ENCODE data around the gene THEM5. TPM values are rescaled to one million over a fixed set of nuclear protein-coding genes. Genes with fewer than 3 reads are reported as not detected.

THEM5 gene, protein sequence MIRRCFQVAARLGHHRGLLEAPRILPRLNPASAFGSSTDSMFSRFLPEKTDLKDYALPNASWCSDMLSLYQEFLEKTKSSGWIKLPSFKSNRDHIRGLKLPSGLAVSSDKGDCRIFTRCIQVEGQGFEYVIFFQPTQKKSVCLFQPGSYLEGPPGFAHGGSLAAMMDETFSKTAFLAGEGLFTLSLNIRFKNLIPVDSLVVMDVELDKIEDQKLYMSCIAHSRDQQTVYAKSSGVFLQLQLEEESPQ
- total RNA-seq = not detected

DNA sequence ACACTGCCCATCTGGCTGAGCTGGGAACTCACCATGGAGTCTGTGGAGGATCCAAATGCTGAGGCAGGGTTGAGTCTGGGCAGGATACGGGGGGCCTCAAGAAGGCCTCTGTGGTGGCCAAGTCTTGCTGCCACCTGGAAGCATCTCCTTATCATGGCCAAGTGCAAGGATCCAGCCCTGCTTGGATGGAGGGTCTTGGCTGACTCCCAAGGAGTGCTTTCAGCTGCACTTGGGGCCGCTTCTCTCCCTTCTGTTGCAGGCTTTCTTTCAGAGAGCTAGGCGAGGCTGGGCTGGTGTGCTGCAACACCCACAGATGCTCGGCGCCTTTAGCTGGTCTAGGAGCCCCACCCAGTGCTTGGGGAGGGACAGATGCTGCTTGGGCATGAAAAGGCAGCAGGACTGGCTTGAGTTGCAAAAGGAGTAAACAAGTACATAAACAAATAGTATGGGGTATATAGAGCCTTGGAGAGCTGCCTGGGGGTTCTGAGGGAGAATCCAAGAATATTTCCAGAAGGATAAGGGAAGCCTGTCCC, at the start of gene THEM5:
Gene THEM5, minus strand, starts transcription at position 302 of the 533 bp plus-strand sequence. Its CDS starts 147 bp downstream, at position 155.

DNA sequence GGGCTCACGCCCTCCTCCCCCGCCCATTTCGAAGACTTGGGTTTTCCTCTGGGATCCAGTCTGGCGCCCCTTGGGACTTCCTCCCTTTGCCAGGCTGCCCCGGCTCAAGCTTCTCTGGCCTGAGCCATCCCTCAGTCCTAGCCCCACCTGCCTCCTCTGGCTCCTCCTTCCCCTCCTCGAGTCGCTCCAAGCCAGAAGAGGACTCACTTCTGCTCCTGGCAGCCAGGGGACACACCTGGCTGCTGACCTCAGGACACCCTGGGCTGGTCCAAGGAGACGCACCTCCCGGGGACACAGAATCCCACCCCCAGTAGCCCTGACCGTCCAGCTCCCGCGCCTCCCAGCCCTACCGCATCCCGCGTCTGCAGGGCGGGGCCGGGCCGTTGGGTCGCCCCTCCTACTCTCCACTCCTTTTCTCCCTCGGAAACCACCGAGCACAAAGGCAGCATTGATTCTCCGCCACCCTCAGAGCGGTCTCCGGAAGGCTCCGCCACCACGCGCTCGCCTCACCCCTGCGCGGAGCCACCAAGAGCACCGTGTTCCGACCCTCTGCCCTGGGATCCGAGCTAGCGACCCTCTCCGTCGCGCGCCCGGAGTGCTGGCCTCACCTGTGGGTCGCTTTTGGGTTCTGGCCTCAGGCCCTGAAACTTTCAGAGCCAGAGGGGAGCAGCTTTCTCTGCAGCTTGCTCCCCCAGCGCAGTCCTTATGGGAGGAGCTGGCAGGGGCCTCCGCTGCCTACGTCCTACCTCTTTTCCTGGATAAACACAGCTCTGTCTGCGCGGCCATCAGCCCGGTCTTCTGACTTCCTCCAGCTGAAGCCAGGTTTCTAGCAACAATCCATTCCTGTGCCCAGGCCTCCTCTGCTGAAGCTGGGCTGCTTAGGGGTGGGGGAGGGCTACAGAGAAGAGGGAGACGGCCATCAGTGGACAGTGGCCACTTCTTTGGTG, 13.8 kb downstream of the THEM5 start, which contains the start of gene C2CD4D:
Gene C2CD4D, minus strand, starts transcription at position 364 of the 947 bp plus-strand sequence. CDS start 831 bp downstream, outside the sequence.

DNA sequence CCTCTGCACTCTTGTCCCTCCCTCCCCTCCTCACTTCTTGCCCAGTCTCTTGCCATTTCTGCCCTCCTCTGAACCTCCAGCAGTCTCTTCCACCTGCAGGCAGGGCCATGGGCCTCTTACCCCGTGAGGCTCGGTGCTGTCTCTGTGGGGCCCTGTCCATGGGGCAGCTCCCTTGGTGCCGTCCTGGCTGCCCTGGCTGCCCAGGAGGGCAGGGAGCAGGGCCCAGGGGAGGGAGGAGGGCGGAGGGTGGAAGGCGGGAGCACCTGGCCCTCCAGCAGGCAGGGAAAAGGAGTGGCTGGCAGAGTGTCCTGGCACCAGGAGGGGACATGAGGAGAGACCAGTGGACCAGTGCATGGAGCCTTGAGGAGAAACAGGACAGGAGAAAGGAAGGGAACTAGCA, 21.9 kb downstream of the THEM5 start, which contains the start of gene RORC:
Gene RORC, minus strand, starts transcription at position 198 of the 400 bp plus-strand sequence. Its CDS starts 38 bp downstream, at position 160.

DNA sequence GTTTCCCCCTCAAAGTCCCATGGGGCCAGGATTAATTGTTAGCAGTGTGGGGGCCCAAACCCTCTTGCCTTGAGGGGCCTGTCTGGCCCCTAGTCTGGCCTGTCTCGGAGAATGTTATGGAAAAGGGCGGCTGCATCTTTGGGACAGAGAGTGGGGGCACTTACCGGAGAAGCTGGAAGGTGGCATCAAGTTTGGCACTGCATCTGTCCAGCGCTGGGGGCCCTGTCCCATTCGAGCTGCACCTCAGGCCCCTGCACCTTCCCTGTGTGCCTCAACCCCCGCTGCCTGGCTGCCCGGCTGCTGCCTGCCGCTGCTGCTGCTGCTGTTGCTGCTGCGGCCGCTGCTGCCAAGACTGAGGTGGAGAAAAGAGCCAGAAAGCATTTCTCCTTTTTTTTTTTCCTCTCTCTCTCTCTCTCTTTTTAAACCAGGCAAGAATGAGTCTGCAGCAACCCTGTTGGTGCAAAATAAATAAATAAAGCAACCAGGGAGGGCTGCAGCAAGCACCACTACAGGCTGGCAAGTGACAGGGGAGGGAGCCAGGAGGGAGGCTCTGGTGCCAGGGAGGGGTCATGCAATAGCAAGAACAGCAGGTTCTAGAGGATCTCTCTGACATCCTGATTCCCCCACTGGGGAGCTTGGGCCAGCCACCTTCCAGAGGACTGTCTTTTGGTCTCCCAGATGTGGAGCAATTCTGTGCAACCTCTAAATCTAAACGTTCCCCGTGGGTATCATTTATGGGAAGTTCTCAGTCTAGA, 48.3 kb downstream of the THEM5 start, which contains the start of gene LINGO4:
Gene LINGO4, minus strand, starts transcription at position 354 of the 755 bp plus-strand sequence. CDS start 2,715 bp downstream, outside the sequence.

Small RNAs within 50 kb of the gene (small RNA-seq; reads per million reads assigned to genes)
- gene RF00019 = 0 reads per million in 2 donors

Other genes with a start within 250 kb of the THEM5 start
- 10 to 100 TPM; 44.0 to 58.6 TPM for gene SNX27, start 241.7 kb downstream of the THEM5 start, total RNA-seq
- gene CELF3, start 136.9 kb downstream of the THEM5 start, total RNA-seq = not detected
- not detected for gene RIIAD1, start 132.2 kb downstream of the THEM5 start, total RNA-seq
- gene MRPL9, start 90.2 kb downstream of the THEM5 start, total RNA-seq = 100 to 1,000 TPM in 1 of 2 donors, 10 to 100 TPM in 1; 58.2 to 119 TPM
- 1 to 10 TPM; 1.7 to 2.7 TPM for gene TDRKH, start 63.2 kb downstream of the THEM5 start, total RNA-seq
- gene LINGO4, start 48.3 kb downstream of the THEM5 start, total RNA-seq = not detected
- gene RORC, start 21.9 kb downstream of the THEM5 start, total RNA-seq = not detected
- under 1 TPM; 0.33 to 0.69 TPM for gene C2CD4D, start 13.9 kb downstream of the THEM5 start, total RNA-seq
- 10 to 100 TPM; 12.0 to 20.3 TPM for gene THEM4, start 55.8 kb upstream of the THEM5 start, total RNA-seq
- 100 to 1,000 TPM in 1 of 2 donors, 10 to 100 TPM in 1; 41.3 to 111 TPM for gene S100A10, start 140.1 kb upstream of the THEM5 start, total RNA-seq
- gene S100A11, start 183.3 kb upstream of the THEM5 start, total RNA-seq = 100 to 1,000 TPM; 132 to 201 TPM
- not detected for gene TCHHL1, start 235.4 kb upstream of the THEM5 start, total RNA-seq